Thyroid gland (tissue), 4 donors: Measurements from ENCODE around the gene GAB1. TPM values are rescaled to one million over a fixed set of nuclear protein-coding genes. Genes with fewer than 3 reads are reported as not detected.

ENCODE experiments used
- DNase-seq, 2 donors: peaks; one replicate each; pipeline ENCODE4 v3.0.0-alpha.2; 2019
- H3K27ac ChIP-seq, 3 donors: fragments of 200-600 bp; sonication (generic); 1 replicate in 2 of 3; 2 replicates in 1 of 3; pipeline ENCODE4 v1.5.1; 2016 to 2019; ENCODE audit warnings: mild to moderate bottlenecking in 1 of 3, moderate library complexity in 1 of 3
- H3K27me3 ChIP-seq: fragments of 200-600 bp; sonication (generic); one replicate; pipeline ENCODE4 v1.5.1; 2019
- H3K36me3 ChIP-seq, 2 donors: fragments of 200-600 bp; sonication (generic); one replicate each; pipeline ENCODE4 v1.5.1; 2016 to 2019
- H3K4me1 ChIP-seq, 2 donors: fragments of 200-600 bp; sonication (generic); one replicate each; pipeline ENCODE4 v1.5.1; 2017 to 2019
- H3K4me3 ChIP-seq, 3 donors: fragments of 200-600 bp; sonication (generic); replicated peaks in 1 of 3; 1 replicate in 2 of 3; 2 replicates in 1 of 3; pipeline ENCODE4 v1.5.1; 2016; ENCODE audit warnings: mild to moderate bottlenecking in 1 of 3
- H3K9me3 ChIP-seq: fragments of 200-600 bp; sonication (generic); one replicate; pipeline ENCODE4 v1.5.1; 2017
- CTCF ChIP-seq, 6 experiments: fragments of 200-600 bp in 3 of 6; fragments of 450-650 bp in 3 of 6; sonication (generic) in 3 of 6; IDR thresholded peaks; one replicate each; pipeline ENCODE4 v1.5.1; 2016 to 2019; ENCODE audit warnings: antibody characterized with exemption in 6 of 6, mild to moderate bottlenecking in 2 of 6, inconsistent platforms in 1 of 6, moderate library complexity in 1 of 6
- POLR2A ChIP-seq, 2 donors: fragments of 450-650 bp; IDR thresholded peaks; one replicate each; pipeline ENCODE4 v1.6.1; 2017; ENCODE audit warnings: antibody characterized with exemption in 2 of 2, mild to moderate bottlenecking in 2 of 2, moderate library complexity in 1 of 2
- WGBS, 2 donors: methylation state at CpG; one replicate each; pipeline ENCODE4 v1.1.5; 2017; 5-methylcytosine and 5-hydroxymethylcytosine counted together
- intact Hi-C: fragments of 100-400 bp; cut with DNase I; formaldehyde crosslinking; loops from one replicate; pipeline ENCODE4 v1.15.1; 2023
- total RNA-seq, 4 donors: library from RNA; depleted of rRNA; stranded (reverse); fragments of >200 nt; gene quantifications; one replicate each; pipeline ENCODE4 v1.2.3, GENCODE V29; 2016

GAB1 gene
- total RNA-seq, 4 donors from 2014 or later: 20.3 to 40.8 (median 32.5) TPM

DNA sequence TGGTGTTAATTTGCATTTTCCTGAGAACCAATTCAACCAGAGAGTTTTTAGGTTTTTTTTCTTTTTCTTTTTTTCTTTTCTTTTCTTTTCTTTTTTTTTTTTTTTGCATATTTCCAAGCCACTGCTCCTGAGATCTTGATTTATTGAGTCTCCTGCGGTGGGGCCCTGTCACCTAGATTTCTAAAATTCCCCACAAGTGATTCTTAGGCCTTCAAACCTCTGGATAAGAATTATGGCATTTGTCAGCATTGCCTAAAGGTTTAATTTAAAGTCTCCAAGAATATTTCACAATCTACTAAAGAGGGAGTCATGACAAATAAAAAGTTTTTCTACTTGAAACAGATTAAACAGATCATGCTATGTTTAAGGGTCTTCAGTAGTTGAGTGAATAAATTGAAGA, 84.9 kb downstream of the GAB1 start:
- WGBS, 2 donors: 75 to 89% methylated on average over 1 of the region's 1 CpG
- no peaks in the 10 kb centered on the region for H3K27me3 ChIP-seq
- no peaks in the 10 kb centered on the region for H3K36me3 ChIP-seq
- TF ChIP-seq POLR2A (IDR thresholded peaks at IDR 0.05): no peak
- no peak for TF ChIP-seq CTCF (IDR thresholded peaks at IDR 0.05)
- H3K4me1 ChIP-seq: no peaks in the 10 kb centered on the region
- no peak for DNase-seq
- no peaks in the 10 kb centered on the region for H3K9me3 ChIP-seq
- no peak overlapping the region for H3K27ac ChIP-seq
- intact Hi-C loops: no loop called here
- H3K4me3 ChIP-seq: no peak overlapping the region

DNA sequence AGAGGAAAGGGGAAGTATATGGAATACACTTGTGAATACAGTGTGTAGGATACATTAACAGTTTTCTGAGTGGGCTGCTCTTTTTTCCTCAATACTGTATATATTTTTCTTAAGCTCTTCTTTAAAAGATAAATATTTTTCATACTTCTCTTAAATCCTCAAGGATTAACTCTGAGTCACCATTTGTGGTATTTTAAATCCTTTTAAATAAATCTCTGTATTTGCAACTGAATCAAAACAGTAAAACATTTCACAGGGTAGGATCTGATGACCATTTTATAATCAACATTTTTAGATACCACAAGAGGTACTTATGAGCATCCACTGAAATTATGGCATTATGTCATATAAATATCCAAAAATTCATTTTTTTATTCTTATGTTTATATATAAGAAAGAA, 87.6 kb downstream of the GAB1 start:
- Histone ChIP-seq H3K27me3 (no peaks in the 10 kb centered on the region), H3K4me3 (no peak overlapping the region), H3K4me1 (no peaks in the 10 kb centered on the region), H3K36me3 (no peaks in the 10 kb centered on the region), H3K9me3 (no peaks in the 10 kb centered on the region), H3K27ac (no peak overlapping the region)
- TF ChIP-seq POLR2A (IDR thresholded peaks at IDR 0.05) (no peak), CTCF (IDR thresholded peaks at IDR 0.05) (no peak)
- DNase-seq: no peak
- intact Hi-C loops: no loop called here

DNA sequence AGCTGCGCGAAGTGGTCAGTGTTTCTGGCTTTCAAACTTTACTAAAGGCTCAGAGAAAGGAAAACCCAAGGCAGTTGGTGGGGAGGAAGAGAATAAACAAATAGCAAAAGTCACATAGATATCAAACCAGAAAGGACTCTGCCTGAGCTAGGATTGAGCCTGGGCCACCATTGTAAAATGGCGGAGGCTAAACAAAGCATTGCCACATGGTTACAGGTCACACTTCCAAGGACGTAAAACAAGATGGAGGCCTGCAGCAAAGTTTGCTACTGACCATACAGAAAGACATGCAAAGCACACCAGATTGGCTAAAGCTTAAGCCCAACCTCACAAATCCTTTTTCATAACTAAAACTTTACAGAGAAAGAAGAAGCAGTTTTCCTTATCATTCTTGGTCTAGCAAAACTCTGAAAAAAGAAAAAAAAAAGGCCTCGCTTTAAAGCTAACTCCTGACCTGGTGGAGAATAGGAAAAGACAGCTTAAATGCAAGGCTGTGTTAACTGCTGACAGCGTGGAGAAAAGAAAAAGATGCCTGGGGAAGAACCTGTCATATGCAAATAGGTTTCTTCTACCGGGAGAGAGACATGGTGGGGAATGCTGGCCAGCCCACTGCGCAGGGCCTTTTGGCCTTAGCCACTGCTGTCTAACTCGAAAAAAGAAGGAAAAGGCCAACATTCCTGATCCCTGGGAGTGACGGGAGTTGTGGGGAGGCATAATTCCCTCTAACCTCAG, 95.0 kb downstream of the GAB1 start:
- Histone ChIP-seq H3K4me3 (no peak overlapping the region), H3K27me3 (no peaks in the 10 kb centered on the region), H3K4me1 (no peaks in the 10 kb centered on the region), H3K36me3 (no peaks in the 10 kb centered on the region), H3K27ac (no peak overlapping the region), H3K9me3 (no peaks in the 10 kb centered on the region)
- no peak for DNase-seq
- intact Hi-C loops: no loop called here
- TF ChIP-seq POLR2A (IDR thresholded peaks at IDR 0.05) (no peak), CTCF (IDR thresholded peaks at IDR 0.05) (no peak)
- WGBS, 2 donors: 92 to 94% methylated on average over 10 of the region's 10 CpGs

DNA sequence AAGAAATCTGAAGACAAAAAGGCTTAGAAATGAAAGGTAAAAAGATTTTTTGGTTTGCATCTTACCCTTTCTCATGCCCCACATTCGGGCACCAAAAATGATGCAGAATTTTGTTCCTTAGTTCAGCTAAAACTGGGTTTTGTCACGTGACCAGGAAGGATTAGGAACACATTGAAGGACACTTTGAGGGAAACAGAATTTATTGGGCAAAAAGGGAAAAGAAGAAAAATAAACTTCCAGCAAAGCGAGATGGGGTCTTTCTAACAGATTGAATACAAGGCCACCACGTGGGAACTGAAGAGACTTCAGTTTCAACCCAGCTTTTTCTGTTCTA, 95.5 kb downstream of the GAB1 start:
- intact Hi-C loops: no loop called here
- no peak for TF ChIP-seq POLR2A (IDR thresholded peaks at IDR 0.05)
- no peak for TF ChIP-seq CTCF (IDR thresholded peaks at IDR 0.05)
- H3K27ac ChIP-seq: no peak overlapping the region
- H3K9me3 ChIP-seq: no peaks in the 10 kb centered on the region
- H3K4me3 ChIP-seq: no peak overlapping the region
- H3K4me1 ChIP-seq: no peaks in the 10 kb centered on the region
- 88 to 92% methylated on average over 4 of the region's 4 CpGs for WGBS, 2 donors
- DNase-seq: no peak
- H3K36me3 ChIP-seq: no peaks in the 10 kb centered on the region
- no peaks in the 10 kb centered on the region for H3K27me3 ChIP-seq

DNA sequence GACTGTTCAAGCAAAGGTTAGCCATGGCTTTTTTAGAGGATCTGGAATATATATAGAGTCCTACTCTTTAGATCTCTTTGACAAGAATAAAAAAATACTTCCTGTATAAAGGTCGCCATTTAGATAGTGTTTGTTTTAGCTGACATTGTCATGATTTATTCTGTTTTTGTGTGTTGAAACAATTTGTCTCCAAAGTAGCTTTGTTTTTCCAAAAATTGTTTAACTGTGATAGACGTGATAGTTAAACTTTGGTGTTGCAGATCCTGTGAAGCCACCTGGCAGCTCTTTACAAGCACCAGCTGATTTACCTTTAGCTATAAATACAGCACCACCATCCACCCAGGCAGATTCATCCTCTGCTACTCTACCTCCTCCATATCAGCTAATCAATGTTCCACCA, 96.6 kb downstream of the GAB1 start:
- DNase-seq: no peak
- 76 to 82% methylated on average over 2 of the region's 2 CpGs for WGBS, 2 donors
- Histone ChIP-seq H3K9me3 (no peaks in the 10 kb centered on the region), H3K4me3 (no peak overlapping the region), H3K4me1 (no peaks in the 10 kb centered on the region), H3K27me3 (no peaks in the 10 kb centered on the region), H3K36me3 (peaks cover 2 to 5% of the 10 kb centered on the region in 2 donors), H3K27ac (no peak overlapping the region)
- intact Hi-C loops: no loop called here
- TF ChIP-seq CTCF (IDR thresholded peaks at IDR 0.05) (no peak), POLR2A (IDR thresholded peaks at IDR 0.05) (no peak)
